GM23338 (cell line): ENCODE results near the gene DUSP3. TPM values are rescaled to one million over a fixed set of nuclear protein-coding genes. Genes with fewer than 3 reads are reported as not detected.

Experiments used
- ATAC-seq: fragments of 200-7000 bp; cut with Tn5 transposase; 3 replicates; pipeline ENCODE4 v1.9.1; 2020
- DNase-seq: peaks from one replicate; pipeline ENCODE4 v3.0.0-alpha.2; 2015; ENCODE audit warnings: low spot score
- H2AFZ ChIP-seq: fragments of 200-600 bp; sonication (generic); 2 replicates; pipeline ENCODE4 v1.8.0; 2016; ENCODE audit warnings: antibody characterized with exemption, mild to moderate bottlenecking, moderate library complexity
- H3F3A ChIP-seq: fragments of 200-600 bp; sonication (generic); replicated peaks from 2 replicates; pipeline ENCODE4 v1.8.0; 2017; ENCODE audit warnings: antibody characterized with exemption, mixed run types, low read depth
- H3K27ac ChIP-seq: fragments of 200-600 bp; sonication (generic); 2 replicates; pipeline ENCODE4 v1.6.1; 2016; ENCODE audit warnings: low read depth
- H3K27me3 ChIP-seq: fragments of 200-600 bp; sonication (generic); 2 replicates; pipeline ENCODE4 v1.8.0; 2016; ENCODE audit warnings: mild to moderate bottlenecking, mixed run types, moderate library complexity; ENCODE audit not compliant: insufficient read depth
- H3K36me3 ChIP-seq: fragments of 200-600 bp; sonication (generic); 2 replicates; pipeline ENCODE4 v1.8.0; 2016; ENCODE audit warnings: mild to moderate bottlenecking; ENCODE audit not compliant: insufficient read depth
- H3K4me1 ChIP-seq: fragments of 200-600 bp; sonication (generic); 2 replicates; pipeline ENCODE4 v1.8.0; 2016; ENCODE audit warnings: mild to moderate bottlenecking, moderate library complexity; ENCODE audit not compliant: insufficient read depth
- H3K4me2 ChIP-seq: fragments of 200-600 bp; sonication (generic); 2 replicates; pipeline ENCODE4 v1.7.1; 2017; ENCODE audit warnings: mixed run types
- H3K4me3 ChIP-seq: fragments of 200-600 bp; sonication (generic); 2 replicates; pipeline ENCODE4 v1.6.1; 2016; ENCODE audit warnings: mixed run types
- H3K79me2 ChIP-seq: fragments of 200-600 bp; sonication (generic); replicated peaks from 2 replicates; pipeline ENCODE4 v1.8.0; 2017; ENCODE audit warnings: mild to moderate bottlenecking; ENCODE audit not compliant: insufficient read depth
- H3K9me2 ChIP-seq: fragments of 200-600 bp; sonication (generic); 2 replicates; pipeline ENCODE4 v1.8.0; 2017; ENCODE audit not compliant: insufficient read depth
- H4K20me1 ChIP-seq: fragments of 200-600 bp; sonication (generic); replicated peaks from 2 replicates; pipeline ENCODE4 v1.8.0; 2017; ENCODE audit warnings: mild to moderate bottlenecking; ENCODE audit not compliant: insufficient read depth
- H3K27ac Mint-ChIP-seq: 2 replicates; pipeline ENCODE4 v1.8.0; 2020; ENCODE audit warnings: inconsistent platforms, mild to moderate bottlenecking, moderate library complexity, mixed read lengths
- H3K27me3 Mint-ChIP-seq: 3 replicates; pipeline ENCODE4 v1.8.0; 2022; ENCODE audit warnings: low read depth, mild to moderate bottlenecking, moderate library complexity, mixed read lengths, inconsistent platforms; ENCODE audit not compliant: insufficient read depth, poor library complexity
- H3K36me3 Mint-ChIP-seq: 3 replicates; pipeline ENCODE4 v1.8.0; 2021; ENCODE audit warnings: low read depth, mild to moderate bottlenecking, inconsistent platforms, moderate library complexity, mixed read lengths
- H3K4me1 Mint-ChIP-seq: 3 replicates; pipeline ENCODE4 v1.8.0; 2020; ENCODE audit warnings: mild to moderate bottlenecking, inconsistent platforms, mixed read lengths
- H3K4me3 Mint-ChIP-seq: 3 replicates; pipeline ENCODE4 v1.8.0; 2021; ENCODE audit warnings: moderate library complexity, mild to moderate bottlenecking, inconsistent platforms, mixed read lengths
- H3K9me3 Mint-ChIP-seq: 3 replicates; pipeline ENCODE4 v1.8.0; 2020; ENCODE audit warnings: moderate library complexity, mild to moderate bottlenecking, inconsistent platforms, mixed read lengths
- JUNB ChIP-seq: IDR thresholded peaks from one replicate; pipeline ENCODE4 v1.6.1; 2016; ENCODE audit warnings: antibody characterized with exemption; ENCODE audit not compliant: unreplicated experiment
- NANOG ChIP-seq: IDR thresholded peaks from 2 replicates; pipeline ENCODE4 v1.6.1; 2016; ENCODE audit warnings: antibody characterized with exemption, borderline replicate concordance
- polyA plus RNA-seq: library from polyadenylated mRNA; unstranded; fragments of >200 nt; fragmentation: Nextera tagmentation; extraction: Ambion mirVana; gene quantifications from 2 replicates; pipeline ENCODE4 v1.2.1, GENCODE V29; 2016
- total RNA-seq: library from RNA; depleted of rRNA; stranded (reverse); fragments of >200 nt; shearing (Covaris generic); gene quantifications from 2 replicates; pipeline ENCODE4 v1.2.3, GENCODE V29; 2014
- TF ChIP-seq, protein P1 (sequence below): IDR thresholded peaks from one replicate; pipeline ENCODE4 v1.6.1; 2018; ENCODE audit warnings: antibody characterized with exemption; ENCODE audit not compliant: unreplicated experiment
- TF ChIP-seq, protein P2 (sequence below), 2 experiments: fragments of 200-600 bp in 1 of 2; sonication (generic) in 1 of 2; conservative IDR thresholded peaks; 2 replicates each; pipeline versions ENCODE4 v1.5.1 to v1.6.1; 2016 to 2017; ENCODE audit warnings: antibody characterized with exemption in 2 of 2, low read depth in 2 of 2, mild to moderate bottlenecking in 2 of 2, moderate library complexity in 1 of 2
- TF ChIP-seq, protein P3 (sequence below): fragments of 250-450 bp; sonication (Bioruptor Pico); IDR thresholded peaks from 2 replicates; pipeline ENCODE4 v1.5.0; 2020; ENCODE audit warnings: mild to moderate bottlenecking, moderate library complexity

DUSP3 gene
- total and polyA plus RNA-seq, 2 experiments from 2014 or later, result 14.7 to 22.1 TPM

DNA sequence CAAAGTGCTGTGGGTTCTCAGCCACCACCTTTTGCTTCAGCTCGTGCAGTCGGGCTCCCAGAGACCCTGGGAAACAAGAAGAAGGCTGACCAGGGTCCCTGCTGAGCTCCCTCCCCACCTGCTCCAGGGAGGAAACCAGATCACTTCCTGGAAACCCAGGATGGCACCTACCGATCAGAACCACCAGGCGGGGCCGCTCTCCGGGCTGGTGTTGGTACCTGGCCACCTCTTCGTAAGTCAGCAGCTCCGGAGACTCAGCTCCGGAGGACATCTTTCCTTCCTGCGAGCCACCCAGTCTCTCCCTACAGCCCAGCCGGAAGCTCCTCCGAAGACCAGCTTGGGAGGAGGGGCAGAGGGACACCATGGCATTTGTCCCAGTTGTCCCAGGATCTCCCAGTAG, 35.2 kb upstream of the DUSP3 start:
- no peak overlapping the region for H3K4me2 ChIP-seq
- no peaks in the 10 kb centered on the region for H3K9me2 ChIP-seq
- no peaks in the 10 kb centered on the region for H3K36me3 ChIP-seq
- H3K4me1 ChIP-seq, result no peaks in the 10 kb centered on the region; the same call in 1 of the 2 replicates
- no peaks in the 10 kb centered on the region for H3K79me2 ChIP-seq
- TF ChIP-seq, protein P1, sequence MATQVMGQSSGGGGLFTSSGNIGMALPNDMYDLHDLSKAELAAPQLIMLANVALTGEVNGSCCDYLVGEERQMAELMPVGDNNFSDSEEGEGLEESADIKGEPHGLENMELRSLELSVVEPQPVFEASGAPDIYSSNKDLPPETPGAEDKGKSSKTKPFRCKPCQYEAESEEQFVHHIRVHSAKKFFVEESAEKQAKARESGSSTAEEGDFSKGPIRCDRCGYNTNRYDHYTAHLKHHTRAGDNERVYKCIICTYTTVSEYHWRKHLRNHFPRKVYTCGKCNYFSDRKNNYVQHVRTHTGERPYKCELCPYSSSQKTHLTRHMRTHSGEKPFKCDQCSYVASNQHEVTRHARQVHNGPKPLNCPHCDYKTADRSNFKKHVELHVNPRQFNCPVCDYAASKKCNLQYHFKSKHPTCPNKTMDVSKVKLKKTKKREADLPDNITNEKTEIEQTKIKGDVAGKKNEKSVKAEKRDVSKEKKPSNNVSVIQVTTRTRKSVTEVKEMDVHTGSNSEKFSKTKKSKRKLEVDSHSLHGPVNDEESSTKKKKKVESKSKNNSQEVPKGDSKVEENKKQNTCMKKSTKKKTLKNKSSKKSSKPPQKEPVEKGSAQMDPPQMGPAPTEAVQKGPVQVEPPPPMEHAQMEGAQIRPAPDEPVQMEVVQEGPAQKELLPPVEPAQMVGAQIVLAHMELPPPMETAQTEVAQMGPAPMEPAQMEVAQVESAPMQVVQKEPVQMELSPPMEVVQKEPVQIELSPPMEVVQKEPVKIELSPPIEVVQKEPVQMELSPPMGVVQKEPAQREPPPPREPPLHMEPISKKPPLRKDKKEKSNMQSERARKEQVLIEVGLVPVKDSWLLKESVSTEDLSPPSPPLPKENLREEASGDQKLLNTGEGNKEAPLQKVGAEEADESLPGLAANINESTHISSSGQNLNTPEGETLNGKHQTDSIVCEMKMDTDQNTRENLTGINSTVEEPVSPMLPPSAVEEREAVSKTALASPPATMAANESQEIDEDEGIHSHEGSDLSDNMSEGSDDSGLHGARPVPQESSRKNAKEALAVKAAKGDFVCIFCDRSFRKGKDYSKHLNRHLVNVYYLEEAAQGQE, result no peak
- TF ChIP-seq, protein P2, sequence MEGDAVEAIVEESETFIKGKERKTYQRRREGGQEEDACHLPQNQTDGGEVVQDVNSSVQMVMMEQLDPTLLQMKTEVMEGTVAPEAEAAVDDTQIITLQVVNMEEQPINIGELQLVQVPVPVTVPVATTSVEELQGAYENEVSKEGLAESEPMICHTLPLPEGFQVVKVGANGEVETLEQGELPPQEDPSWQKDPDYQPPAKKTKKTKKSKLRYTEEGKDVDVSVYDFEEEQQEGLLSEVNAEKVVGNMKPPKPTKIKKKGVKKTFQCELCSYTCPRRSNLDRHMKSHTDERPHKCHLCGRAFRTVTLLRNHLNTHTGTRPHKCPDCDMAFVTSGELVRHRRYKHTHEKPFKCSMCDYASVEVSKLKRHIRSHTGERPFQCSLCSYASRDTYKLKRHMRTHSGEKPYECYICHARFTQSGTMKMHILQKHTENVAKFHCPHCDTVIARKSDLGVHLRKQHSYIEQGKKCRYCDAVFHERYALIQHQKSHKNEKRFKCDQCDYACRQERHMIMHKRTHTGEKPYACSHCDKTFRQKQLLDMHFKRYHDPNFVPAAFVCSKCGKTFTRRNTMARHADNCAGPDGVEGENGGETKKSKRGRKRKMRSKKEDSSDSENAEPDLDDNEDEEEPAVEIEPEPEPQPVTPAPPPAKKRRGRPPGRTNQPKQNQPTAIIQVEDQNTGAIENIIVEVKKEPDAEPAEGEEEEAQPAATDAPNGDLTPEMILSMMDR (conservative IDR thresholded peaks at IDR 0.05; ENCODE audit: low read depth in 2 of 2), result peak; percentile 43 to 49
- H3K27ac Mint-ChIP-seq, result no peak overlapping the region; the same call in 1 of the 2 replicates
- peaks cover 19% of the 10 kb centered on the region for H3K4me1 Mint-ChIP-seq
- no peaks in the 10 kb centered on the region for H3K27me3 ChIP-seq
- H3K4me3 Mint-ChIP-seq, result no peak overlapping the region
- H4K20me1 ChIP-seq, result no peaks in the 10 kb centered on the region
- peaks cover 4% of the 10 kb centered on the region for H3K36me3 Mint-ChIP-seq
- H3F3A ChIP-seq, result no peaks in the 10 kb centered on the region
- ATAC-seq (peak; percentile 92), DNase-seq (peak; percentile 71)
- H3K27me3 Mint-ChIP-seq, result peaks cover 4% of the 10 kb centered on the region
- no peak overlapping the region for H3K27ac ChIP-seq
- H3K4me3 ChIP-seq, result no peak overlapping the region
- H2AFZ ChIP-seq, result no peak overlapping the region
- no peaks in the 10 kb centered on the region for H3K9me3 Mint-ChIP-seq

DNA sequence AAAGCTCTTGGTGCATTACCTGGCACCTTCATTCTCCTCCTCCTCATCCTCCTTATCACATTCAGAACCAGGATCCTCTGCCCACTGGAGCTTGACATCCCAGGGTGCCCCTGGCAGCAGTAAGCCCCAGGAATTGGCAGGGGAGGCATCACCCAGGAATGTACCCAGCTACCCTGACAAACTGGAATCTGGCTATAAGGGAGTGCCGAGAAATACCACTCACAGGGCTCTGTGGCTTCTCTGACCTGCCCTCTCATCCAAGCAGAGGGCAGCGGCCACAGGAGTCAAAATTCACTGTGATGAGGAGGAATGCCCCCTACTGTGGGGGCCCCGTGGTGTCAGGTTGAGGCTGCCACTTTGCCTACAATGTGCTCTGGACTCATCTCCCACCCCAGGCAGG, 34.6 kb upstream of the DUSP3 start:
- Histone ChIP-seq H3K4me2 (no peak overlapping the region), H3K79me2 (no peaks in the 10 kb centered on the region), H4K20me1 (no peaks in the 10 kb centered on the region), H3K9me2 (no peaks in the 10 kb centered on the region), H3K36me3 (no peaks in the 10 kb centered on the region), H2AFZ (no peak overlapping the region), H3F3A (no peaks in the 10 kb centered on the region), H3K4me1 (no peaks in the 10 kb centered on the region; the same call in 1 of the 2 replicates), H3K4me3 (no peak overlapping the region), H3K27ac (no peak overlapping the region), H3K27me3 (no peaks in the 10 kb centered on the region)
- H3K4me3 Mint-ChIP-seq, result no peak overlapping the region
- peaks cover 19% of the 10 kb centered on the region for H3K4me1 Mint-ChIP-seq
- H3K36me3 Mint-ChIP-seq, result peaks cover 4% of the 10 kb centered on the region
- peaks cover 4% of the 10 kb centered on the region for H3K27me3 Mint-ChIP-seq
- H3K27ac Mint-ChIP-seq, result no peak overlapping the region
- H3K9me3 Mint-ChIP-seq, result no peaks in the 10 kb centered on the region
- ATAC-seq (no peak), DNase-seq (no peak)
- no peak for TF ChIP-seq JUNB
- no peak for TF ChIP-seq NANOG
- TF ChIP-seq, protein P1, result no peak
- TF ChIP-seq, protein P3, sequence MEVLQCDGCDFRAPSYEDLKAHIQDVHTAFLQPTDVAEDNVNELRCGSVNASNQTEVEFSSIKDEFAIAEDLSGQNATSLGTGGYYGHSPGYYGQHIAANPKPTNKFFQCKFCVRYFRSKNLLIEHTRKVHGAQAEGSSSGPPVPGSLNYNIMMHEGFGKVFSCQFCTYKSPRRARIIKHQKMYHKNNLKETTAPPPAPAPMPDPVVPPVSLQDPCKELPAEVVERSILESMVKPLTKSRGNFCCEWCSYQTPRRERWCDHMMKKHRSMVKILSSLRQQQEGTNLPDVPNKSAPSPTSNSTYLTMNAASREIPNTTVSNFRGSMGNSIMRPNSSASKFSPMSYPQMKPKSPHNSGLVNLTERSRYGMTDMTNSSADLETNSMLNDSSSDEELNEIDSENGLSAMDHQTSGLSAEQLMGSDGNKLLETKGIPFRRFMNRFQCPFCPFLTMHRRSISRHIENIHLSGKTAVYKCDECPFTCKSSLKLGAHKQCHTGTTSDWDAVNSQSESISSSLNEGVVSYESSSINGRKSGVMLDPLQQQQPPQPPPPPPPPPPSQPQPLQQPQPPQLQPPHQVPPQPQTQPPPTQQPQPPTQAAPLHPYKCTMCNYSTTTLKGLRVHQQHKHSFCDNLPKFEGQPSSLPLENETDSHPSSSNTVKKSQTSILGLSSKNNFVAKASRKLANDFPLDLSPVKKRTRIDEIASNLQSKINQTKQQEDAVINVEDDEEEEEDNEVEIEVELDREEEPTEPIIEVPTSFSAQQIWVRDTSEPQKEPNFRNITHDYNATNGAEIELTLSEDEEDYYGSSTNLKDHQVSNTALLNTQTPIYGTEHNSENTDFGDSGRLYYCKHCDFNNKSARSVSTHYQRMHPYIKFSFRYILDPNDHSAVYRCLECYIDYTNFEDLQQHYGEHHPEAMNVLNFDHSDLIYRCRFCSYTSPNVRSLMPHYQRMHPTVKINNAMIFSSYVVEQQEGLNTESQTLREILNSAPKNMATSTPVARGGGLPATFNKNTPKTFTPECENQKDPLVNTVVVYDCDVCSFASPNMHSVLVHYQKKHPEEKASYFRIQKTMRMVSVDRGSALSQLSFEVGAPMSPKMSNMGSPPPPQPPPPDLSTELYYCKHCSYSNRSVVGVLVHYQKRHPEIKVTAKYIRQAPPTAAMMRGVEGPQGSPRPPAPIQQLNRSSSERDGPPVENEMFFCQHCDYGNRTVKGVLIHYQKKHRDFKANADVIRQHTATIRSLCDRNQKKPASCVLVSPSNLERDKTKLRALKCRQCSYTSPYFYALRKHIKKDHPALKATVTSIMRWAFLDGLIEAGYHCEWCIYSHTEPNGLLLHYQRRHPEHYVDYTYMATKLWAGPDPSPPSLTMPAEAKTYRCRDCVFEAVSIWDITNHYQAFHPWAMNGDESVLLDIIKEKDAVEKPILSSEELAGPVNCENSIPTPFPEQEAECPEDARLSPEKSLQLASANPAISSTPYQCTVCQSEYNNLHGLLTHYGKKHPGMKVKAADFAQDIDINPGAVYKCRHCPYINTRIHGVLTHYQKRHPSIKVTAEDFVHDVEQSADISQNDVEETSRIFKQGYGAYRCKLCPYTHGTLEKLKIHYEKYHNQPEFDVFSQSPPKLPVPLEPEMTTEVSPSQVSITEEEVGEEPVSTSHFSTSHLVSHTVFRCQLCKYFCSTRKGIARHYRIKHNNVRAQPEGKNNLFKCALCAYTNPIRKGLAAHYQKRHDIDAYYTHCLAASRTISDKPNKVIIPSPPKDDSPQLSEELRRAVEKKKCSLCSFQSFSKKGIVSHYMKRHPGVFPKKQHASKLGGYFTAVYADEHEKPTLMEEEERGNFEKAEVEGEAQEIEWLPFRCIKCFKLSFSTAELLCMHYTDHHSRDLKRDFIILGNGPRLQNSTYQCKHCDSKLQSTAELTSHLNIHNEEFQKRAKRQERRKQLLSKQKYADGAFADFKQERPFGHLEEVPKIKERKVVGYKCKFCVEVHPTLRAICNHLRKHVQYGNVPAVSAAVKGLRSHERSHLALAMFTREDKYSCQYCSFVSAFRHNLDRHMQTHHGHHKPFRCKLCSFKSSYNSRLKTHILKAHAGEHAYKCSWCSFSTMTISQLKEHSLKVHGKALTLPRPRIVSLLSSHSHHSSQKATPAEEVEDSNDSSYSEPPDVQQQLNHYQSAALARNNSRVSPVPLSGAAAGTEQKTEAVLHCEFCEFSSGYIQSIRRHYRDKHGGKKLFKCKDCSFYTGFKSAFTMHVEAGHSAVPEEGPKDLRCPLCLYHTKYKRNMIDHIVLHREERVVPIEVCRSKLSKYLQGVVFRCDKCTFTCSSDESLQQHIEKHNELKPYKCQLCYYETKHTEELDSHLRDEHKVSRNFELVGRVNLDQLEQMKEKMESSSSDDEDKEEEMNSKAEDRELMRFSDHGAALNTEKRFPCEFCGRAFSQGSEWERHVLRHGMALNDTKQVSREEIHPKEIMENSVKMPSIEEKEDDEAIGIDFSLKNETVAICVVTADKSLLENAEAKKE (CRISPR knock-in tag), result no peak
